Naive thymus-derived CD4-positive, alpha-beta T cell (primary cell): Measurements from ENCODE around the gene NRCAM. TPM values are rescaled to one million over a fixed set of nuclear protein-coding genes. Genes with fewer than 3 reads are reported as not detected.
A peak's percentile ranks its signal among the peaks of the same experiment; 100 is the strongest.
"Not testable (repeated sequence)": the region's sequence is repeated elsewhere in the genome, so short reads cannot be mapped to it uniquely, and the experiment has no call there.

Experiments used
- ATAC-seq: fragments of 150-1000 bp; cut with Tn5 transposase; 2 replicates; pipeline ENCODE4 v1.10.0; 2021; ENCODE audit warnings: mild to moderate bottlenecking, moderate library complexity
- CTCF ChIA-PET: fragments of 350-600 bp; sonication (Branson Sonifier 250); formaldehyde crosslinking; loops from one replicate; lab custom pipeline; 2021; ENCODE audit warnings: antibody characterized with exemption; lab: Charles Lee
- POLR2A ChIA-PET: fragments of 350-600 bp; sonication (Branson Sonifier 250); formaldehyde crosslinking; loops from one replicate; lab custom pipeline; 2021; ENCODE audit warnings: antibody characterized with exemption, inconsistent platforms; lab: Charles Lee
- DNase-seq, 9 donors: peaks; one replicate each; pipeline versions ENCODE4 v3.0.0 to v3.0.0-alpha.2; 2020 to 2022; ENCODE audit warnings: mixed read lengths in 1 of 9
- H3K27ac ChIP-seq: one replicate; pipeline ENCODE4 v1.7.0; 2013; ENCODE audit warnings: mild to moderate bottlenecking, low read depth, low read length, moderate library complexity
- H3K27me3 ChIP-seq, 2 donors: one replicate each; pipeline ENCODE4 v1.7.0; 2013; ENCODE audit warnings: low read length in 2 of 2, mild to moderate bottlenecking in 2 of 2, moderate library complexity in 2 of 2; ENCODE audit not compliant: control insufficient read depth in 2 of 2, insufficient read depth in 2 of 2
- H3K36me3 ChIP-seq, 3 experiments: 1 replicate in 2 of 3; 2 replicates in 1 of 3; pipeline ENCODE4 v1.7.0; 2013; ENCODE audit warnings: low read length in 3 of 3, mild to moderate bottlenecking in 3 of 3, moderate library complexity in 1 of 3; ENCODE audit not compliant: insufficient read depth in 3 of 3, control insufficient read depth in 2 of 3
- H3K4me1 ChIP-seq, 2 donors: one replicate each; pipeline ENCODE4 v1.7.0; 2013; ENCODE audit warnings: low read length in 2 of 2, mild to moderate bottlenecking in 2 of 2, moderate library complexity in 1 of 2; ENCODE audit not compliant: control insufficient read depth in 2 of 2, insufficient read depth in 2 of 2
- H3K4me3 ChIP-seq: 2 replicates; pipeline ENCODE4 v1.7.0; 2013; ENCODE audit warnings: mild to moderate bottlenecking, low read length
- H3K9me3 ChIP-seq, 3 experiments: 1 replicate in 2 of 3; 2 replicates in 1 of 3; pipeline ENCODE4 v1.7.0; 2013; ENCODE audit warnings: low read length in 3 of 3; ENCODE audit not compliant: control insufficient read depth in 2 of 3
- H3K27ac Mint-ChIP-seq, 9 donors: one replicate each; pipeline ENCODE4 v1.8.0; 2020 to 2022; ENCODE audit warnings: mixed read lengths in 9 of 9, mild to moderate bottlenecking in 8 of 9, moderate library complexity in 5 of 9, inconsistent platforms in 2 of 9
- H3K27me3 Mint-ChIP-seq, 5 donors: one replicate each; pipeline ENCODE4 v1.8.0; 2021 to 2022; ENCODE audit warnings: mixed read lengths in 5 of 5, mild to moderate bottlenecking in 1 of 5
- H3K36me3 Mint-ChIP-seq, 5 donors: one replicate each; pipeline ENCODE4 v1.8.0; 2020 to 2022; ENCODE audit warnings: mixed read lengths in 5 of 5, mild to moderate bottlenecking in 3 of 5, inconsistent platforms in 1 of 5
- H3K4me1 Mint-ChIP-seq, 7 donors: one replicate each; pipeline ENCODE4 v1.8.0; 2020 to 2022; ENCODE audit warnings: mixed read lengths in 7 of 7, mild to moderate bottlenecking in 3 of 7, inconsistent platforms in 1 of 7
- H3K4me3 Mint-ChIP-seq, 10 donors: one replicate each; pipeline ENCODE4 v1.8.0; 2020 to 2022; ENCODE audit warnings: mild to moderate bottlenecking in 10 of 10, mixed read lengths in 10 of 10, moderate library complexity in 6 of 10, inconsistent platforms in 2 of 10
- H3K9me3 Mint-ChIP-seq, 11 donors: one replicate each; pipeline ENCODE4 v1.8.0; 2020 to 2022; ENCODE audit warnings: mixed read lengths in 11 of 11, mild to moderate bottlenecking in 4 of 11, inconsistent platforms in 1 of 11, moderate library complexity in 1 of 11
- intact Hi-C, 2 donors: fragments of 100-400 bp; cut with micrococcal nuclease; formaldehyde crosslinking; loops; one replicate each; pipeline ENCODE4 v1.15.1; 2023
- polyA plus RNA-seq, 2 donors: library from polyadenylated mRNA; unstranded; fragments of 300-500 nt; fragmentation: Illumina TruSeq; gene quantifications; one replicate each; pipeline ENCODE4 v1.2.3, GENCODE V29; 2021
- total RNA-seq, 6 experiments: library from RNA in 5 of 6; stranded (reverse) in 5 of 6; gene quantifications; 1 replicate in 5 of 6; 2 replicates in 1 of 6; pipeline ENCODE4 v1.2.3 and lab custom pipeline; 2021 to 2026

The NRCAM gene
- total and polyA plus RNA-seq, 7 experiments from 2014 or later, result 2.1 to 13.6 (median 6.4) TPM; not detected in 1

DNA sequence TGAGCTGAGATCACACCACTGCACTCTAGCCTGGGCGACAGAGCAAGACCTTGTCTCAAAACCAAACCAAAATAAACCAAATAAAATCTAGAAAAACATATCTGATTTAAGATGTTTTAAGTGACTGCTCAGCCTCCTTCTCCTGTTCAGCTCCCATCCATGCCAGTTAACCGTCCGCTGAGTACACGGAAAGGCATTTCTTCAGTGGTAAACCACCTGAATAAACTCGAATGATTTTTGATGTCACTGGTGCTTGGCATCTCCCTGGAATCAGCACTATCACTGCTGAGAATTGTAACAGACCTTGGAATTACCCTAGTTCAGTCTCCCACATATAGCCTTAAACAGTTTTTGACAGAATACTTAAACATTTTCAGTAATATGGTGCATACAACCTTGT lies 24.1 kb upstream of the NRCAM start:
- peak overlapping the region in 1 of 9 donors; percentile 19 for H3K27ac Mint-ChIP-seq
- no peak overlapping the region for H3K27ac ChIP-seq
- H3K27me3 Mint-ChIP-seq, result no peaks in the 10 kb centered on the region
- CTCF ChIA-PET, result interaction anchor here (0.6 kb wide), 1 partner anchor 35 kb away, joined by 3 read pairs; no protein-coding TSS in a partner anchor
- H3K4me1 Mint-ChIP-seq, result peaks cover 0 to 4% (median 0%) of the 10 kb centered on the region in 7 donors
- no peaks in the 10 kb centered on the region for H3K9me3 Mint-ChIP-seq
- H3K9me3 ChIP-seq, result no peaks in the 10 kb centered on the region
- intact Hi-C loops, result no loop called here
- no peaks in the 10 kb centered on the region for H3K27me3 ChIP-seq
- POLR2A ChIA-PET, result no interaction called here
- H3K4me1 ChIP-seq, result no peaks in the 10 kb centered on the region
- no peak overlapping the region for H3K4me3 Mint-ChIP-seq
- DNase-seq, result no peak
- peaks cover 9 to 71% (median 40%) of the 10 kb centered on the region in 5 donors for H3K36me3 Mint-ChIP-seq
- no peak for ATAC-seq
- H3K4me3 ChIP-seq, result no peak overlapping the region
- H3K36me3 ChIP-seq, result peaks cover 0 to 14% (median 4%) of the 10 kb centered on the region in 3 experiments

DNA sequence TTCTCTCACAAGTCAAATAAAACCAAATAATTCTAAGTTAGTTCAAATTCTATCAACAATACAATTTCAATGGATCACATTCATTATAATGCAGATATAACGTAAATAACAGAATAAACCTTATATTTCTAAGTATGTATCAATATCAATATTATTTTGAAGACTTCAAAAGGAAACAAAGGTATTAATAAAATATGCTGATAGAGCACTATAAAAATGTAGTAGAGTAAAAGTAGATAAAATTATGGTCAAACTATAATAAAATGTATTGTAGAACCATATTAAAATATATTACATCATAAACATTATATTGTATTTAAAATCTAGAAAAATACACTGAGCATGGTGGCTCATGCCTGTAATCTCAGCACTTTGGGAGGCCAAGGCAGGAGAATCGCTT lies 23.5 kb upstream of the NRCAM start:
- Histone ChIP-seq H3K27ac (no peak overlapping the region), H3K4me3 (no peak overlapping the region), H3K27me3 (no peaks in the 10 kb centered on the region), H3K9me3 (no peaks in the 10 kb centered on the region), H3K4me1 (no peaks in the 10 kb centered on the region), H3K36me3 (peaks cover 0 to 14% (median 4%) of the 10 kb centered on the region in 3 experiments)
- H3K4me1 Mint-ChIP-seq, result peaks cover 0 to 4% (median 0%) of the 10 kb centered on the region in 7 donors
- DNase-seq, result no peak
- CTCF ChIA-PET, result no interaction called here
- POLR2A ChIA-PET, result no interaction called here
- H3K9me3 Mint-ChIP-seq, result no peaks in the 10 kb centered on the region
- H3K27ac Mint-ChIP-seq, result no peak overlapping the region
- H3K36me3 Mint-ChIP-seq, result peaks cover 9 to 68% (median 35%) of the 10 kb centered on the region in 5 donors
- no peaks in the 10 kb centered on the region for H3K27me3 Mint-ChIP-seq
- intact Hi-C loops, result no loop called here
- no peak overlapping the region for H3K4me3 Mint-ChIP-seq
- no peak for ATAC-seq

DNA sequence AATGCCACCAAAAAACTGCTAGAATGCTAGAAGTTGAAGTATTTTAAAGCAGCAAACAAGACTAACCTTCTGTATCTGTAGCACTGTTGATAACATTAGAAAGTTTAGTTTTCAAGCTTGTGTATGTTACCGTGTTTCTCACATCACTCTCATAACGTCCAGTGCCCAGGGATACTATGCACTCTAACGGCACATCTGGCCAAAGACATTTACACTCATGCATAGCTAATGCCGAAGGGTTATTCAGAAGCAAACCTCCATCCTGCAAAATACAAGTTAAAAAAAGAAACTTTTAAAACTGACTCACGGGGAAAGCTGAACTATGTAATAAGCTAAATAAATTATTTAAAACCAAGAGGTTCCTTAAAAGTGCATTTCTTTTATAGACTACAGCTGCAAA lies 22.9 kb upstream of the NRCAM start:
- H3K27ac Mint-ChIP-seq, result no peak overlapping the region
- Histone ChIP-seq H3K4me1 (no peaks in the 10 kb centered on the region), H3K27me3 (no peaks in the 10 kb centered on the region), H3K36me3 (peaks cover 0 to 14% (median 4%) of the 10 kb centered on the region in 3 experiments), H3K9me3 (no peaks in the 10 kb centered on the region), H3K27ac (no peak overlapping the region), H3K4me3 (no peak overlapping the region)
- POLR2A ChIA-PET, result no interaction called here
- intact Hi-C loops, result no loop called here
- H3K27me3 Mint-ChIP-seq, result no peaks in the 10 kb centered on the region
- H3K4me1 Mint-ChIP-seq, result peaks cover 0 to 2% (median 0%) of the 10 kb centered on the region in 7 donors
- H3K9me3 Mint-ChIP-seq, result no peaks in the 10 kb centered on the region
- ATAC-seq, result no peak
- no peak overlapping the region for H3K4me3 Mint-ChIP-seq
- no peak for DNase-seq
- H3K36me3 Mint-ChIP-seq, result peaks cover 4 to 69% (median 35%) of the 10 kb centered on the region in 5 donors
- CTCF ChIA-PET, result no interaction called here

DNA sequence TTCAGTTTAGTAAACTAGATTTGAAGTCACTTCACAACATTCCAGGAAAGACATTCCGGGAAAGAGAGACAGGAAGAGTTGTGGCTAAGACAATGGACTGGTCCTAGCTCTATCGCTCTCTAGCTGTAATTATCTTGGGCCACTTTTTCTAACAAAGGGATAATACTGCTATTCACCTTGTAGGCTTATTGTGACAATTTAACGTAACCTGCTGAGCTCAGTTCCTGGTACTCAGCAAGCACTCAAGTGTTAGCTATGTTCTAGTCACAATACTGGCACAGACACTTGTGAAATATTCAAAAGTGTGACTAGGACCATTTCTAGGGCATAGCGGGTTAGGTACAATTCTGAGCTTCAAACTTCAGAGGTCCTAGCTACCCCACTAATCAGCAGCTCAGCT lies 12.0 kb upstream of the NRCAM start:
- Histone ChIP-seq H3K27me3 (no peaks in the 10 kb centered on the region), H3K27ac (no peak overlapping the region), H3K4me1 (peaks cover 0 to 21% of the 10 kb centered on the region in 2 donors), H3K36me3 (no peaks in the 10 kb centered on the region), H3K9me3 (no peaks in the 10 kb centered on the region), H3K4me3 (no peak overlapping the region)
- DNase-seq, result no peak
- Mint-ChIP-seq H3K36me3 (peaks cover 0 to 8% (median 1%) of the 10 kb centered on the region in 5 donors), H3K9me3 (peaks cover 0 to 5% (median 0%) of the 10 kb centered on the region in 11 donors), H3K27me3 (peaks cover 0 to 3% (median 0%) of the 10 kb centered on the region in 5 donors), H3K4me3 (no peak overlapping the region), H3K27ac (peak overlapping the region in 3 of 9 donors; percentile 2 to 7 (median 3)), H3K4me1 (peaks cover 0 to 55% (median 45%) of the 10 kb centered on the region in 7 donors)
- ChIA-PET CTCF (interaction anchor here (0.7 to 1.8 kb wide), 3 partner anchors 16 to 78 kb away, joined by 5 read pairs; no protein-coding TSS in a partner anchor), POLR2A (interaction anchor here (0.6 to 2.0 kb wide), 2 partner anchors 9 to 15 kb away, joined by 3 to 7 read pairs; no protein-coding TSS in a partner anchor)
- intact Hi-C loops, result no loop called here
- no peak for ATAC-seq

DNA sequence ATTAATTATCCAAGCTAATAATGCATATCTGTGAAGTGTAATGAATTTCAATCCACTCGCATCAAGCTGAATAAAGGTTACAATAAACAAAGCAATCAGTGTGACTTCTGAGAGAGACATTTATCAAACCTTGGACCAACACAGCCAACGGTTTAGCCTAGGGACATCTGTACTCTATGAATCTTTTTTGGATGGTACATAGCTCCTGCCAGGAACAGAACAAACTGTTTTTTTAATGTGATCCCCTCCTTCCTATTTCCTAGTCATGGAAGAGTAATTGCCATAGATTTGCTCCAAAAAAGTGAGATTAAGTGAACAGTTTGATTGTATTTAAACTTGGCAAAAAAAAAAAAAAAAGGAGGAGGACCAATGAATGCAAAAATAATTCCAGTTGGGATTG lies 11.2 kb upstream of the NRCAM start:
- Mint-ChIP-seq H3K4me1 (peaks cover 0 to 64% (median 54%) of the 10 kb centered on the region in 7 donors), H3K27me3 (peaks cover 0 to 3% (median 0%) of the 10 kb centered on the region in 5 donors), H3K9me3 (peaks cover 0 to 5% (median 0%) of the 10 kb centered on the region in 11 donors), H3K27ac (peak overlapping the region in 1 of 9 donors; percentile 26), H3K36me3 (peaks cover 0 to 2% (median 0%) of the 10 kb centered on the region in 5 donors), H3K4me3 (no peak overlapping the region)
- POLR2A ChIA-PET, result no interaction called here
- no peak overlapping the region for H3K4me3 ChIP-seq
- no peaks in the 10 kb centered on the region for H3K27me3 ChIP-seq
- no peak for DNase-seq
- CTCF ChIA-PET, result interaction anchor here (0.7 to 1.8 kb wide), 4 partner anchors 15 to 77 kb away, joined by 3 to 5 read pairs (median 5); no protein-coding TSS in a partner anchor
- peaks cover 0 to 24% of the 10 kb centered on the region in 2 donors for H3K4me1 ChIP-seq
- H3K27ac ChIP-seq, result no peak overlapping the region
- intact Hi-C loops, result no loop called here
- no peak for ATAC-seq
- no peaks in the 10 kb centered on the region for H3K36me3 ChIP-seq
- no peaks in the 10 kb centered on the region for H3K9me3 ChIP-seq

DNA sequence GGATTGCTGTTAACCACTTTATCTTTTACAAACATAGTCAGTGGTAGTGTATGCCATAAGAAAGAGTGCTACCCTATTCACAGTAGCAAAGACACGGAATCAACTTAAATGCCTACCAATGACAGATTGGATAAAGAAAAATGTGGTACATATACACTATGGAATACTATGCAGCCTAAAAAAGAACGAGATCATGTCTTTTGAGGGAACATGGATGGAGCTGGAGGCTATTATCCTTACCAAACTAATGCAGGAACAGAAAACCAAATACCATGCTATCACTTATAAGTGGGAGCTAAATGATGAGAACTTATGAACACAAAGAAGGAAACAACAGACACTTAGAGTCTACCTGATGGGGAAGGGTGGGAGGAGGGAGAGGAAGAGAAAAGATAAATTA lies 10.1 kb upstream of the NRCAM start:
- intact Hi-C loops, H3K9me3 Mint-ChIP-seq, H3K27ac ChIP-seq, DNase-seq, H3K4me3 ChIP-seq, H3K36me3 ChIP-seq, H3K9me3 ChIP-seq, H3K27me3 ChIP-seq, ATAC-seq, H3K27me3 Mint-ChIP-seq, POLR2A ChIA-PET, H3K36me3 Mint-ChIP-seq: not testable (repeated sequence)
- Mint-ChIP-seq H3K27ac (peak overlapping the region in 2 of 9 donors; percentile 57 to 63), H3K4me3 (peak overlapping the region in 1 of 10 donors; percentile 27), H3K4me1 (peaks cover 0 to 74% (median 62%) of the 10 kb centered on the region in 7 donors)
- H3K4me1 ChIP-seq, result peaks cover 0 to 24% of the 10 kb centered on the region in 2 donors
- CTCF ChIA-PET, result interaction anchor here (1.8 kb wide), 1 partner anchor 30 kb away, joined by 5 read pairs; no protein-coding TSS in a partner anchor
